ENCODE measurements around the gene DRG1. TPM values are rescaled to one million over a fixed set of nuclear protein-coding genes. Genes with fewer than 3 reads are reported as not detected.
"Not testable (repeated sequence)": the region's sequence is repeated elsewhere in the genome, so short reads cannot be mapped to it uniquely, and the experiment has no call there.

The DRG1 gene
- total RNA-seq, 1 experiment from 2014 or later: 116 TPM

GRCh38 chr22:31402350-31402749 is 2.9 kb downstream of the DRG1 start:
- H3K4me3 ChIP-seq; DNase-seq; H3K9me3 ChIP-seq (replicated peaks); H3K27me3 ChIP-seq; H3K4me1 ChIP-seq; H3K27ac ChIP-seq: not testable (repeated sequence)
- H3K36me3 ChIP-seq: peaks cover 51% of the 10 kb centered on the region

GRCh38 chr22:31425331-31426050 is 26.1 kb downstream of the DRG1 start:
- Histone ChIP-seq H3K4me3 (no peak overlapping the region), H3K4me1 (no peaks in the 10 kb centered on the region), H3K9me3 (replicated peaks) (no peaks in the 10 kb centered on the region), H3K27ac (no peak overlapping the region), H3K36me3 (peaks cover 75% of the 10 kb centered on the region), H3K27me3 (no peaks in the 10 kb centered on the region)
- DNase-seq: no peak

GRCh38 chr22:31431950-31432349 is 32.5 kb downstream of the DRG1 start:
- Histone ChIP-seq H3K36me3 (peaks cover 74% of the 10 kb centered on the region), H3K9me3 (replicated peaks) (no peaks in the 10 kb centered on the region), H3K4me1 (no peaks in the 10 kb centered on the region), H3K27ac (no peak overlapping the region), H3K27me3 (no peaks in the 10 kb centered on the region), H3K4me3 (no peak overlapping the region)
- DNase-seq: no peak

GRCh38 chr22:31436132-31436531 is 36.7 kb downstream of the DRG1 start:
- H3K27ac ChIP-seq: no peak overlapping the region
- H3K4me1 ChIP-seq: no peaks in the 10 kb centered on the region
- DNase-seq: no peak
- no peak overlapping the region for H3K4me3 ChIP-seq
- peaks cover 77% of the 10 kb centered on the region for H3K36me3 ChIP-seq
- H3K9me3 ChIP-seq (replicated peaks): no peaks in the 10 kb centered on the region
- H3K27me3 ChIP-seq: no peaks in the 10 kb centered on the region

GRCh38 chr22:31439808-31440207 is 40.4 kb downstream of the DRG1 start:
- Histone ChIP-seq H3K27ac (no peak overlapping the region), H3K4me1 (no peaks in the 10 kb centered on the region), H3K4me3 (no peak overlapping the region), H3K9me3 (replicated peaks) (no peaks in the 10 kb centered on the region), H3K27me3 (no peaks in the 10 kb centered on the region), H3K36me3 (peaks cover 71% of the 10 kb centered on the region)
- DNase-seq: no peak

- H3K4me3 ChIP-seq: no peak overlapping the region
- H3K4me1 ChIP-seq: no peaks in the 10 kb centered on the region
- H3K27ac ChIP-seq: no peak overlapping the region
- H3K36me3 ChIP-seq: peaks cover 70% of the 10 kb centered on the region
- DNase-seq: no peak
- H3K9me3 ChIP-seq (replicated peaks): no peaks in the 10 kb centered on the region
- no peaks in the 10 kb centered on the region for H3K27me3 ChIP-seq
Observed at GRCh38 chr22:31440681-31441080, 41.3 kb downstream of the DRG1 start.

- no peaks in the 10 kb centered on the region for H3K9me3 ChIP-seq (replicated peaks)
- H3K27ac ChIP-seq: no peak overlapping the region
- no peak for DNase-seq
- H3K4me3 ChIP-seq: no peak overlapping the region
- peaks cover 60% of the 10 kb centered on the region for H3K36me3 ChIP-seq
- no peaks in the 10 kb centered on the region for H3K27me3 ChIP-seq
- no peaks in the 10 kb centered on the region for H3K4me1 ChIP-seq
Observed at GRCh38 chr22:31441652-31442051, 42.2 kb downstream of the DRG1 start.

- Histone ChIP-seq H3K27ac (no peak overlapping the region), H3K4me3 (no peak overlapping the region), H3K27me3 (no peaks in the 10 kb centered on the region), H3K36me3 (peaks cover 52% of the 10 kb centered on the region), H3K4me1 (no peaks in the 10 kb centered on the region), H3K9me3 (replicated peaks) (no peaks in the 10 kb centered on the region)
- no peak for DNase-seq
Observed at GRCh38 chr22:31442768-31443489, 43.5 kb downstream of the DRG1 start.

- Histone ChIP-seq H3K9me3 (replicated peaks) (no peaks in the 10 kb centered on the region), H3K4me1 (no peaks in the 10 kb centered on the region), H3K4me3 (no peak overlapping the region), H3K27ac (no peak overlapping the region), H3K27me3 (no peaks in the 10 kb centered on the region), H3K36me3 (peaks cover 52% of the 10 kb centered on the region)
- no peak for DNase-seq
Observed at GRCh38 chr22:31443516-31443915, 44.1 kb downstream of the DRG1 start.

- Histone ChIP-seq H3K27ac (no peak overlapping the region), H3K27me3 (no peaks in the 10 kb centered on the region), H3K4me1 (no peaks in the 10 kb centered on the region), H3K4me3 (no peak overlapping the region), H3K36me3 (peaks cover 36% of the 10 kb centered on the region), H3K9me3 (replicated peaks) (no peaks in the 10 kb centered on the region)
- no peak for DNase-seq
Observed at GRCh38 chr22:31445642-31446041, 46.2 kb downstream of the DRG1 start.

- no peaks in the 10 kb centered on the region for H3K27me3 ChIP-seq
- no peaks in the 10 kb centered on the region for H3K9me3 ChIP-seq (replicated peaks)
- H3K36me3 ChIP-seq: peaks cover 33% of the 10 kb centered on the region
- no peak overlapping the region for H3K27ac ChIP-seq
- no peak overlapping the region for H3K4me3 ChIP-seq
- no peak for DNase-seq
- H3K4me1 ChIP-seq: no peaks in the 10 kb centered on the region
Observed at GRCh38 chr22:31446208-31446607, 46.8 kb downstream of the DRG1 start.

- Histone ChIP-seq H3K9me3 (replicated peaks) (no peaks in the 10 kb centered on the region), H3K4me3 (no peak overlapping the region), H3K4me1 (no peaks in the 10 kb centered on the region), H3K27me3 (no peaks in the 10 kb centered on the region), H3K36me3 (peaks cover 33% of the 10 kb centered on the region), H3K27ac (no peak overlapping the region)
- no peak for DNase-seq
Observed at GRCh38 chr22:31446767-31447166, 47.4 kb downstream of the DRG1 start.

- H3K36me3 ChIP-seq: peaks cover 31% of the 10 kb centered on the region
- H3K4me3 ChIP-seq: no peak overlapping the region
- H3K9me3 ChIP-seq (replicated peaks): no peaks in the 10 kb centered on the region
- no peak overlapping the region for H3K27ac ChIP-seq
- H3K27me3 ChIP-seq: no peaks in the 10 kb centered on the region
- DNase-seq: no peak
- no peaks in the 10 kb centered on the region for H3K4me1 ChIP-seq
Observed at GRCh38 chr22:31447337-31447736, 47.9 kb downstream of the DRG1 start.

- Histone ChIP-seq H3K36me3 (peaks cover 23% of the 10 kb centered on the region), H3K4me1 (no peaks in the 10 kb centered on the region), H3K27ac (no peak overlapping the region), H3K27me3 (no peaks in the 10 kb centered on the region), H3K9me3 (replicated peaks) (no peaks in the 10 kb centered on the region), H3K4me3 (no peak overlapping the region)
- DNase-seq: no peak
Observed at GRCh38 chr22:31448382-31448781, 49.0 kb downstream of the DRG1 start.

- Histone ChIP-seq H3K27ac (no peak overlapping the region), H3K4me3 (no peak overlapping the region), H3K36me3 (peaks cover 33% of the 10 kb centered on the region), H3K27me3 (no peaks in the 10 kb centered on the region), H3K4me1 (no peaks in the 10 kb centered on the region), H3K9me3 (replicated peaks) (no peaks in the 10 kb centered on the region)
- no peak for DNase-seq
Observed at GRCh38 chr22:31449506-31449905, 50.1 kb downstream of the DRG1 start.

Data from SJCRH30 (cell line).